Naive thymus-derived CD8-positive, alpha-beta T cell (primary cell): ENCODE data around the gene KHDC4. TPM values are rescaled to one million over a fixed set of nuclear protein-coding genes. Genes with fewer than 3 reads are reported as not detected.

Experiments
- ATAC-seq, 2 donors: fragments of 150-1000 bp; cut with Tn5 transposase in 1 of 2; sonication (Bioruptor Pico), chemical (Tn5 transposase) in 1 of 2; 1 replicate in 1 of 2; 2 replicates in 1 of 2; pipeline ENCODE4 v1.10.0; 2021; ENCODE audit warnings: mild to moderate bottlenecking in 2 of 2, moderate library complexity in 2 of 2
- POLR2A ChIA-PET: fragments of 350-600 bp; sonication (Branson Sonifier 250); formaldehyde crosslinking; loops from one replicate; lab custom pipeline; 2021; ENCODE audit warnings: antibody characterized with exemption; lab: Charles Lee
- DNase-seq, 10 donors: peaks; one replicate each; pipeline versions ENCODE4 v3.0.0 to v3.0.0-alpha.2; 2020 to 2022
- H3K27ac Mint-ChIP-seq, 10 donors: one replicate each; pipeline ENCODE4 v1.8.0; 2020 to 2022; ENCODE audit warnings: mild to moderate bottlenecking in 10 of 10, mixed read lengths in 10 of 10, moderate library complexity in 4 of 10, inconsistent platforms in 1 of 10
- H3K27me3 Mint-ChIP-seq, 5 donors: one replicate each; pipeline ENCODE4 v1.8.0; 2021 to 2022; ENCODE audit warnings: mixed read lengths in 5 of 5
- H3K36me3 Mint-ChIP-seq, 3 donors: one replicate each; pipeline ENCODE4 v1.8.0; 2020 to 2022; ENCODE audit warnings: mixed read lengths in 3 of 3, mild to moderate bottlenecking in 2 of 3, inconsistent platforms in 1 of 3
- H3K4me1 Mint-ChIP-seq, 4 donors: one replicate each; pipeline ENCODE4 v1.8.0; 2021 to 2022; ENCODE audit warnings: mixed read lengths in 4 of 4
- H3K4me3 Mint-ChIP-seq, 10 donors: one replicate each; pipeline ENCODE4 v1.8.0; 2020 to 2022; ENCODE audit warnings: mild to moderate bottlenecking in 10 of 10, mixed read lengths in 10 of 10, moderate library complexity in 6 of 10, inconsistent platforms in 1 of 10
- H3K9me3 Mint-ChIP-seq, 9 donors: one replicate each; pipeline ENCODE4 v1.8.0; 2020 to 2022; ENCODE audit warnings: mixed read lengths in 9 of 9, mild to moderate bottlenecking in 3 of 9, inconsistent platforms in 1 of 9, moderate library complexity in 1 of 9
- polyA plus RNA-seq, 3 donors: library from polyadenylated mRNA; unstranded; fragments of 300-500 nt; fragmentation: Illumina TruSeq; gene quantifications; one replicate each; pipeline ENCODE4 v1.2.3, GENCODE V29; 2021
- total RNA-seq, 8 experiments: library from RNA in 2 of 8; stranded (reverse) in 2 of 8; gene quantifications; one replicate each; pipeline ENCODE4 v1.2.3 and lab custom pipeline; 2021 to 2026

Gene KHDC4
- total and polyA plus RNA-seq, 5 experiments from 2014 or later: 5.0 to 110 (median 7.2) TPM

DNA sequence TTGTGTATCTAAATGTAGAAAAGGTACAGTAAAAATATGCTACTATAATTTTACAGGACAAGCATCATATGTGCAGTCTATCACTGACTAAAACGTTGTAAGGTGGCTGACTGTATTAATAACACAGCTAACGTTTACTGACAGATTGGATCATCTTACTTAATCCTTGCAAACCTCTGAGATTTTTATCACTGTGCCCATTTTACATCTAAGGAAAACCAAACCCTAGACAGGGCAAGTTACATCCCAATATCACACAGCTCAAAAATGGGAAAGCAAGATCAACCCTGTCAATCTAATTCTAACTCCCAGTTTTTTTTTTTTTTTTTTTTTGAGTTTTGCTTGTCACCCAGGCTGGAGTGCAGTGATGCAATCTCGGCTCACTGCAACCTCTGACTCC is 15.6 kb downstream of the KHDC4 start:
- ATAC-seq (no peak), DNase-seq (no peak)
- Mint-ChIP-seq H3K27ac (no peak overlapping the region), H3K9me3 (no peaks in the 10 kb centered on the region), H3K36me3 (peaks cover 6 to 95% (median 26%) of the 10 kb centered on the region in 3 donors), H3K4me1 (peaks cover 0 to 6% (median 2%) of the 10 kb centered on the region in 4 donors), H3K4me3 (no peak overlapping the region), H3K27me3 (no peaks in the 10 kb centered on the region)
- POLR2A ChIA-PET: interaction anchor here (0.6 kb wide), 1 partner anchor 396 kb away, joined by 3 read pairs; no protein-coding TSS in a partner anchor

DNA sequence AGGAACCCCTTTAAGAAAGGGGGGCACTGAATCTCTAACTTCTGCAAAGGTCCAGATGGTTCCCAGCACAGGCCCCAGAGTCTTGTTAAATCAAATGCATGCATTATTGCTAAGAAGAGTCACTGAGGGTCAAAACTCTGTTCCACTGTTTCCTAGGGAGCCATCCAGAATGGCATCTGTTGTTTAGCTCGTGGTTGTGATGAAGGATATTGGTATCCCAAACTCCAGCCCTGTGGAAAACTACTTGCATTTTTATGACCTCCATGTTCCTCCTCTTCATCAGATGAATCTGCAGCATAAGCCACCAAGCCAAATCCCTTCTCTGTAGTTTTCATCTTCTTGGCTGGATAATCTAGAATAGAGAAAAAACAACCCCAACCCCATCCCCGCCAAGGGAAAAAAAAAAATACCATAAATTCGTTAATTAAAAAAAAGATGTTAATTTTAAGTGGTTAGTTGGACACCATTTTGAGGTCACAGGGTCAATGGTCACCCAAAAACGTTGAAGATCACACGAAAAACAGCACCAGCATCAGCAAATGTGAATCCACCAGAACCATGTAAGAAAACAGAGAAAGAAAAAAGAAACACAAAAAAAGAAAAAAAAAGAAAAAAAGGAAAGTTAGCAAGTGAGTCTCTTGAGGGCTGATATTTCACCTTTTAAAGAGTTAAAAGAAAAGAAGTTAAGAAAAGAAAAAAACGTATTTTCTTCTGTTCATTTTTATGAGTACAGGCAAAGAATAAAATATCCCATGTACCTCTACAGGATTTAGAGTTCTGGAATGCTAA is 20.1 kb downstream of the KHDC4 start:
- DNase-seq: no peak
- Mint-ChIP-seq H3K36me3 (peaks cover 0 to 87% (median 11%) of the 10 kb centered on the region in 3 donors), H3K27ac (peak overlapping the region in 2 of 10 donors; percentile 25 to 62), H3K4me3 (no peak overlapping the region), H3K9me3 (no peaks in the 10 kb centered on the region), H3K27me3 (no peaks in the 10 kb centered on the region), H3K4me1 (peaks cover 13 to 25% (median 22%) of the 10 kb centered on the region in 4 donors)
- POLR2A ChIA-PET: no interaction called here
- ATAC-seq: no peak

- POLR2A ChIA-PET: interaction anchor here (0.8 to 1.1 kb wide), 2 partner anchors 45 to 78 kb away, joined by 3 to 6 read pairs; no protein-coding TSS in a partner anchor
- no peaks in the 10 kb centered on the region for H3K27me3 Mint-ChIP-seq
- peaks cover 13 to 33% (median 26%) of the 10 kb centered on the region in 4 donors for H3K4me1 Mint-ChIP-seq
- no peak for DNase-seq
- peaks cover 0 to 86% (median 11%) of the 10 kb centered on the region in 3 donors for H3K36me3 Mint-ChIP-seq
- no peaks in the 10 kb centered on the region for H3K9me3 Mint-ChIP-seq
- ATAC-seq: no peak
- H3K27ac Mint-ChIP-seq: peak overlapping the region; percentile 84 to 99 (median 98)
- peak overlapping the region in 9 of 10 donors; percentile 95 to 100 (median 97) for H3K4me3 Mint-ChIP-seq
These were observed 22.1 kb downstream of the KHDC4 start for GRCh38 chr1:155912056-155912536.

DNA sequence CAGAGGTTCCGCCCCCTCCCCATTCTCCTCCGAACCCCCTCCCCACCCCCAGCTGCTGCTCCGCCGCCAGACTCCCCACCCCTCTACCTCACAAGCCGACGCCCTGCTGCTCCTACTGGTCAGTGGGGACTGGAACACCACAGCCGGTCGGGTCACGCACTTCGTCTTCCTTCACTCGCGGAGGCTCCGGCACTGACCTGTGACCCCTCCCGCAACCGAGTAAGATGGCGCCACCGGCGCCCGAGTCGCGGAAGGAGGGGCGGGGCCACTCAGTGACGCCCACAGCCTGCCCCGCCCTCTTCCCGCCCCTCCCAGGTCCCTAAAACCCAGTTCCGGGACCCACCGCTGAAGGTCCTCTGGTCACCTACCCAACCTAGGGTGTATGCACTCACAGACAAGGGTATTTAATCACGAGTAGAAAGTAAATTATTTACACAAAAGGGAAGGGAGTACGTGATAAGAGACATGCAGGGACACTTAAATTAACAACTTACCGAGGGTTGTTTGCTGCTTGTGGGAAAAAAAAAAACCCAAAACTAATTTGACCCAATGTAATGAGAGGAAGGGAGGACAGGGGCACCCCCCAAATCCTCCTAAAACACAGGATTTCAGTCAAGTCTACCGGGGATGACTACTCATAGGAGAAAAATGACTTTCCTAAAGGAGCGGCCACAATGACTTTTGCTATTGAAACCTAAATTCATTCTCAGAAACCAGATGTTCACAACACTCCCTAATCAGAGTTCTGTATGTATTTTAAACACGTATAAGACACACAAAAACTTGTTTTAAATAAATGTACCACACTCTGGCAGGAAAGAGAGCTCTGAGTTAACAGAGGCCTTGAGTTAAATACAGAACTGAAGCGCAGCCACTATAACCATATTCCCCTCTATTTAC is 22.8 kb downstream of the KHDC4 start, which contains the start of gene RIT1:
TSS of gene RIT1 (minus strand) at position 194 of the 900 bp plus-strand sequence. CDS start 588 bp downstream, outside the sequence.
- POLR2A ChIA-PET: interaction anchor here (0.8 kb wide), 1 partner anchor 79 kb away, joined by 3 read pairs; no protein-coding TSS in a partner anchor
- H3K27me3 Mint-ChIP-seq: no peaks in the 10 kb centered on the region
- peak within 1 kb of the TSS; percentile 95 to 100 (median 98) for H3K4me3 Mint-ChIP-seq
- ATAC-seq (peak; percentile 95 to 97), DNase-seq (peak; percentile 66 to 91 (median 79))
- H3K36me3 Mint-ChIP-seq: peaks cover 0 to 85% (median 7%) of the 10 kb centered on the region in 3 donors
- H3K27ac Mint-ChIP-seq: peak within 1 kb of the TSS; percentile 84 to 99 (median 98)
- no peaks in the 10 kb centered on the region for H3K9me3 Mint-ChIP-seq
- peaks cover 13 to 33% (median 26%) of the 10 kb centered on the region in 4 donors for H3K4me1 Mint-ChIP-seq

DNA sequence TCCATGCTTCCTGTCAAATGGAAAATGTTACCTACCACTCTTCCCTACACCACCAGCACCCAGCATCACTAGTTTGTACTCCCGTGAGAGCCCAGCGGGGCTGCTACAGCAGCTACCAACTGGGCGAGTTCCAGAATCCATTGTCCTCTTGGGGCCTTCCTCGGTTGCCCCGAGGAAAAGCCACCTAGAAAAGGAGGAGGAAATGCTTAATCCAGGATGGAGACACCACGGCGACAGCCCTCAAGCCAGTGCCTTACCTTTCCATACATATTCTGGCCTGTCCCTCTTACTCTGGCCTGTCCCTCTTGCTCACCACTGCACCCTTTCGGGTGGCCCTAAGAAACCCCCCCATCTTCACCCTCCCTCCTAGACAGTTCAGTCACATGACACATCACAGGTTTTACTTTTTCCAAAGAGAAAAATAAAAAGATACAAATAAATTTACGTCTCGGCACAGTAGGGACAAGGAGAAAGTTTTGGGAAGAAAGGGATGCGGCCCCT is 23.5 kb downstream of the KHDC4 start:
- Mint-ChIP-seq H3K36me3 (peaks cover 0 to 84% (median 7%) of the 10 kb centered on the region in 3 donors), H3K9me3 (no peaks in the 10 kb centered on the region), H3K4me3 (peak overlapping the region; percentile 95 to 100 (median 98)), H3K27me3 (no peaks in the 10 kb centered on the region), H3K27ac (peak overlapping the region; percentile 73 to 99 (median 98)), H3K4me1 (peaks cover 13 to 33% (median 27%) of the 10 kb centered on the region in 4 donors)
- peak; percentile 50 to 62 for ATAC-seq
- POLR2A ChIA-PET: interaction anchor here (0.6 to 0.8 kb wide), 2 partner anchors 35 to 338 kb away, joined by 3 read pairs; no protein-coding TSS in a partner anchor
- peak in 3 of 10 donors; percentile 14 to 31 (median 18) for DNase-seq

- Mint-ChIP-seq H3K4me1 (peaks cover 13 to 33% (median 27%) of the 10 kb centered on the region in 4 donors), H3K9me3 (no peaks in the 10 kb centered on the region), H3K4me3 (peak overlapping the region; percentile 95 to 100 (median 98)), H3K36me3 (peaks cover 0 to 83% (median 7%) of the 10 kb centered on the region in 3 donors), H3K27me3 (no peaks in the 10 kb centered on the region), H3K27ac (peak overlapping the region; percentile 56 to 99 (median 96))
- no peak for ATAC-seq
- DNase-seq: no peak
- POLR2A ChIA-PET: interaction anchor here (0.6 to 1.1 kb wide), 3 partner anchors 25 to 339 kb away, joined by 3 to 4 read pairs (median 3); partner anchors contain the start of gene KHDC4
These were observed 24.3 kb downstream of the KHDC4 start for GRCh38 chr1:155909894-155910293.

DNA sequence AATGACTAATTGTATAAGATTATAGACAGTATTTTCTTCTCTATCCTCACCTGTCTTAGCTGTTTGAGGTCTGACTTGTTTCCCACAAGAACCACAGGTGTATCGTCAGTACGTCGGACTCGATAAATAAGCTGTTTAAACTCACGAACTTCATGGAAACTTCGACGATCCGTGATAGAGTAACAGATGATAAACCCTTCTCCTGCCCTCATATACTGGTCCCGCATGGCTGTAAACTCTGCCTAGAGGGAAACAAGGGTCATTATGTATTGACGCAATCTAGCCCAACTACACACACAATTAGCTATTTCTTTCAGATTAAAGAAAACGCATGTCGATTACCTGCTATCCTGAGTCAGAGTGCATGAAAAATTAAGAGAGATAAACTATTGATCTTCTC is 30.0 kb downstream of the KHDC4 start:
- peak overlapping the region in 3 of 10 donors; percentile 24 to 35 (median 27) for H3K27ac Mint-ChIP-seq
- H3K36me3 Mint-ChIP-seq: peaks cover 0 to 90% (median 22%) of the 10 kb centered on the region in 3 donors
- H3K4me3 Mint-ChIP-seq: no peak overlapping the region
- H3K27me3 Mint-ChIP-seq: no peaks in the 10 kb centered on the region
- peaks cover 0 to 16% (median 3%) of the 10 kb centered on the region in 4 donors for H3K4me1 Mint-ChIP-seq
- DNase-seq (no peak), ATAC-seq (no peak)
- H3K9me3 Mint-ChIP-seq: no peaks in the 10 kb centered on the region
- POLR2A ChIA-PET: interaction anchor here (0.5 kb wide), 1 partner anchor 331 kb away, joined by 5 read pairs; no protein-coding TSS in a partner anchor

DNA sequence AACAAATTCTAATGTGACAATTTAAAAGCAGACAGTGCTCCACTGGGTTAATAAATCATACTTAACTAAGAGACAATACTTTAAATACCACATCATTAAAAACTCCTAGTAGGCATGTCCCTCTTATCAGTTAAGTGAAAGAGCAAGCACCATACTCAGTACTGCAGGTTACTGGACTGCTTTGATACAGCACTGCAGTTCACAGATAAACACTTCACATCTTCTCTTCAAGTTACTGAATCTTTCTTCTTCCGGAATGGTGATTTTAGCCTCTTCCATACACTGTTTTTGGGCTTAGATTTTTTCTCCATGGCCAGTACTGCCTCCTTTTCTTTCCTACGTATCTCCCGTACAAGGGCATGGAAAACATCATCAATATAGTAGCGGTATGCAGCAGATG is 34.1 kb downstream of the KHDC4 start:
- DNase-seq (no peak), ATAC-seq (no peak)
- H3K27me3 Mint-ChIP-seq: no peaks in the 10 kb centered on the region
- H3K36me3 Mint-ChIP-seq: peaks cover 0 to 79% (median 23%) of the 10 kb centered on the region in 3 donors
- peaks cover 0 to 6% (median 3%) of the 10 kb centered on the region in 4 donors for H3K4me1 Mint-ChIP-seq
- H3K4me3 Mint-ChIP-seq: no peak overlapping the region
- H3K27ac Mint-ChIP-seq: peak overlapping the region in 2 of 10 donors; percentile 13 to 31
- H3K9me3 Mint-ChIP-seq: no peaks in the 10 kb centered on the region
- POLR2A ChIA-PET: no interaction called here

DNA sequence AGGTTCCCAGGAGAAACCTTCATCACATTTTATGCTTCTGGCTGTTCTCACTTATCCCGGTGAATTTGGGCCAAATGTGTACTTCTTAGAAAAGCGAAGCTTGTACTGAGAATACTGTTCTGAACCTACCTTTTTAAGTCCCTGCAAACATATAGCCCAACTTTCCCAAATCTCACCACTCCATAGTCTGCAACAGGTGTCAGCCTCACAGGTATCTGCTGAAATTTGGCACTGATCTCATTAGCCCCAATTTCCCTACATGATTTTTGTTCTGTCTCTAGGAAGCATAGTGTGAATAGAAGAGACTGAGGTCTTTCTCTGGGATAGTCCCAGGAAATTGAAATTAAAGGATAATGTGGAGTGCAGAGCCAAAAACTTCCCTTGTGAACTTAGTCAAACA is 34.5 kb downstream of the KHDC4 start:
- no peak for DNase-seq
- POLR2A ChIA-PET: no interaction called here
- peaks cover 0 to 74% (median 21%) of the 10 kb centered on the region in 3 donors for H3K36me3 Mint-ChIP-seq
- H3K4me1 Mint-ChIP-seq: peaks cover 0 to 6% (median 3%) of the 10 kb centered on the region in 4 donors
- peak overlapping the region in 3 of 10 donors; percentile 4 to 36 (median 20) for H3K27ac Mint-ChIP-seq
- H3K27me3 Mint-ChIP-seq: no peaks in the 10 kb centered on the region
- H3K9me3 Mint-ChIP-seq: no peaks in the 10 kb centered on the region
- H3K4me3 Mint-ChIP-seq: no peak overlapping the region
- no peak for ATAC-seq

DNA sequence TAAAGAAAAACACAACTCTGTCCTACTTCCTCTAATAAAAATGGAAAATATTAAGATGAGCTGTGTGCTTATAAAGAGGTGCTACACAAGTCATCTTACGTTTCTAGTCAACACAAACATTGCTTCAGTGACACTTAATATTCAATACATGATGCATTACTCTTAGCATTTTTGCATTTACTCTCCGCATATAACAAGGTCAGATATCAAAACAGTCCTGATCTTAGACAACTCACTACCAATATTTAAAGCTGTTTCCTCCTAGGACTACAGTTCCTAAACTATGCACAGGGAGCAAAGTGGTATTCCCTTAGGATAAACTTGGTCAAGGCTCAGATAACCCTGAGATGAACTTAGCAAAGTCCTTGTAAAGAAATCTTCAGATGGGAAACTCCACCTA is 35.3 kb downstream of the KHDC4 start:
- no peaks in the 10 kb centered on the region for H3K27me3 Mint-ChIP-seq
- DNase-seq (no peak), ATAC-seq (no peak)
- H3K9me3 Mint-ChIP-seq: no peaks in the 10 kb centered on the region
- H3K4me1 Mint-ChIP-seq: peaks cover 0 to 7% (median 3%) of the 10 kb centered on the region in 4 donors
- POLR2A ChIA-PET: interaction anchor here (0.7 kb wide), 1 partner anchor 78 kb away, joined by 3 read pairs; no protein-coding TSS in a partner anchor
- peak overlapping the region in 1 of 10 donors; percentile 2 for H3K27ac Mint-ChIP-seq
- H3K4me3 Mint-ChIP-seq: no peak overlapping the region
- H3K36me3 Mint-ChIP-seq: peaks cover 0 to 66% (median 16%) of the 10 kb centered on the region in 3 donors

DNA sequence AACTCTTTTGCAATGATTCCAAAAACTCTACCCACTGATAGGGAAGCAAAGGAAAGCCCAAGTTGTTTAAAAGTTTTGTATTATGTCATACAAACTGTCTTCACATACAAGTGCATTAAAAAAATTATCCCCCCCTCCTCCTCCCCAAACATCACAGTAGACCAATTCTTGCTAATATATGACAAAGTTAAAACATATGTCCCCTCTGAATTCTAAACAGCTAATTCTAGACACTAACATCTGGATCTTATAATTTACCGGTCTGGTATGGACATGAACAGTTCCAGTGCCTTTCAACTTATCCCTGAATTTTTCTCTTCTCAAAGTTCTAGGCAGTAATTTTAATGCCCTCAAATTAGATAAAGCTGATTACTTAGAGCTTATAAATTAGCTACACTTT is 36.5 kb downstream of the KHDC4 start:
- POLR2A ChIA-PET: no interaction called here
- ATAC-seq (no peak), DNase-seq (no peak)
- peak overlapping the region in 6 of 10 donors; percentile 12 to 89 (median 48) for H3K27ac Mint-ChIP-seq
- peaks cover 7 to 18% (median 15%) of the 10 kb centered on the region in 4 donors for H3K4me1 Mint-ChIP-seq
- H3K4me3 Mint-ChIP-seq: no peak overlapping the region
- H3K9me3 Mint-ChIP-seq: no peaks in the 10 kb centered on the region
- H3K36me3 Mint-ChIP-seq: peaks cover 0 to 57% (median 16%) of the 10 kb centered on the region in 3 donors
- no peaks in the 10 kb centered on the region for H3K27me3 Mint-ChIP-seq
